Islet of Langerhans (tissue), 1 donor: Measurements from ENCODE around the gene MRPL46.
A peak's percentile ranks its signal among the peaks of the same experiment; 100 is the strongest.

Experiments used
- FAIRE-seq: peaks from one replicate; lab custom pipeline; 2011; peaks lifted over from hg19 to GRCh38; lab: Jason Lieb, UNC

MRPL46 gene

DNA sequence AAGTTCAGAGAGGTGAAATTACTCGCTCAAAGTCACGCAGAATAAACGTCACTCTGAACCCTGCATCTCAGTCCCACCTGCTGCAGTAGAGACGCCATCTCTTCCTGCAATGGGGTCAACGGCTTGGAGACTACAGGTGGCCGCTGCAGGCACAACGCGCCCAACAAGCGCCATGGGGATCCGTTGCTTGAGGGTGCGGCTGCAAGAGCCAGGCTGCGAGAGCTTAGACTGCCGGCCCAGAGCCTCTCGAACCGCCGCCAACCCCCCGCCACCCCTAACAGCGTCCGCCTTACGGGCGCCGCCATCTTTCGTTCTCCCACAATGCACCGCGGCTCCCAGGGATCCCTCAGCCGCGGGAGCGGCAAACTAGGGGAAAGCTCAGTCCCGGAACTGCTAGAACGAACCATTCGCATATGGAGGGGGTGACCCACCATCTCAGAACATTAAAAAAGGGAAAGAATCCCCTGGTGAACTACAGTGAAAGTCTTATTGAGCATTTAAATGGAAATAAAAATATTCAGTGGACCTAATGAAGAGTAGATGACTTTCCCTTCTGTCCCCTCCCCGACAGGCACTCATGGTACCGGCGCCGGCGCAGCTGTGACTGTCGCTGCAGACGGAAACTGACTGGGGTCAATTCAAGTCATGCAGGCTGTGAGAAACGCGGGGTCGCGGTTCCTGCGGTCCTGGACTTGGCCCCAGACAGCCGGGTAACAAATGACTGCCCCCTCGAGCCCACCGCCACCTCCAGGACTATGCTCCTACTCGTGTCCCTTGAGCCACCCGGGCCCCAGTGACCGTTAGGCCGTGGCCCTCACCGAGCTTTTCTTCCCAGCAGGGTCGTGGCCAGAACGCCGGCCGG, at the start of gene MRPL46, which contains the start of gene MRPS11:
MRPL46 (minus strand) TSS at position 316 of the 862 bp plus-strand sequence; CDS start at position 305, 11 bp downstream.
MRPS11 (plus strand) TSS at position 636 of the 862 bp plus-strand sequence; CDS start at position 646, 10 bp downstream.
- peak; percentile 5 for FAIRE-seq

DNA sequence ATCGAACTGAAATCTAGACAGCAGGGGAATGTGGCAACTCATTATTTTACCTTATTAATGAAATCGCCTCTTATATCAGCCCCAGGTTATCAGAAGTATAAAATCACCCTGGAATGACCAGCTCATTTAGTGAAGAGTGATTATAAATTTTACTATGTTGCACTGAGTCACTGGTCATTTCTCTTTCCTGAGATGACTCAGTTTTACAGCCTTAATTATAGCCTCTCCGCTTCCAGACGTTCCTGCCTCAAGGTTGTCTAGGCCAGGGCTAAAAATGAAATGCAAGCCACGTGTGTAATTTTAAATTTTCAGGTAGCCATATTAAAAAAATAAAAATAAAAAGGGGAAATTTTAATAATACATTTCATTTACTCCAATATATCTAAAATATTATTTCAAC, 46.0 kb upstream of the MRPL46 start:
- no peak for FAIRE-seq

DNA sequence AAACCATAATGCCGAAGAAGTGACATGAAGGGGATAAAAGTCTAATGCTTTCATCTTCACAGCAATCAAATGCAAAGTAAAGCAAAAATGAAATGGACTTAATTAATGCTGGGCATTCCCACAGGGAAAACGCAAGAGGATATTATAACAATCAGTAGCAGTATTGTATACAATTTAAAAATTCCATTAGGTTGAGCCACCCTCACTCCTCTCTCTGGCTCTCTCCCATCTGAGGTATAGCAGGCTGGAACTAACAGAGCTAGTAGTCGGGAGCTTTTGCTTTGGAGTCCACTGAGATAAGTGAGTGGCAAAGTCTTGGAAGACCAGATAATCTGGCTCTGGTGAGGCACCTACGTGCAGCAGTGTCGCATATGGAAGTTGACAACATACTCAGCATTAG, 45.4 kb upstream of the MRPL46 start:
- FAIRE-seq: no peak

GRCh38 chr15:88512078-88512477, 44.9 kb upstream of the MRPL46 start:
- no peak for FAIRE-seq

DNA sequence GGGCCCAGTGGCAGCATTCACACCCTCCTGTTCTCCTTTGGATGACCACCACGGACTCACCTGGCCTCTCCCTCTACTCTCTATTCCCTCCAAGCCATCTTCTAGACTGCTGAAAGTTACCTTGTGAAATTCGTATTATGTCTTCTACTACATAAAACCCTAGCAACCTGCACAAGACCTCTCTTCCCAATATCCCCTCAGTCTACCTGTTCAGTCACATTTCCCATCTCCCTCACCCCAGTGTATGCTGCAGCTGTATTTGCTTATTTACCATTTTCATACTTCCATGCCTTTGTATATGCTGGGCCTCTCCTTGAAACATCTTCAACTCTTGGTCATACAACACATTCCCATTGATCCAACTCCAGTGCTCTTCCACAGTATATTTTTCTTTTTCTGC, 44.0 kb upstream of the MRPL46 start:
- FAIRE-seq: no peak

DNA sequence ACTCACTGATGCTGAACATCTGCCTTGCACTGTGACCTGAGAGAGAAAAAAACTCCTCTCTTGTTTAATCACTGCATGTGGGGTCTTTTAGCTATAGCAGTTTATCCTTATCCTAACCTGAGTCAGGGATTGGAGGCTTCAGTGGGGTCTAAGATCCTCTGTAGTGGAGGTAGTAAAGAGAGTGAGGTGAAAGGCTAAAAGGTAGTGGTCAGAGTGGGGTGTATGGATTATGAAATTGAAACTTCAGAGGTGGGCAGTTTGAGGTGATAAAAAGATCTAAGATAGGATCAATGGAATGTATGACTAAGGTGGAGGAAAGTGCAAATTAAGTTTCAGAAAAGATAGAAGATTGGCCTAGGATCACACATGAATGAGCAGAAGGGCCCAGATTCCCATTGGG, 42.8 kb upstream of the MRPL46 start:
- FAIRE-seq: no peak

DNA sequence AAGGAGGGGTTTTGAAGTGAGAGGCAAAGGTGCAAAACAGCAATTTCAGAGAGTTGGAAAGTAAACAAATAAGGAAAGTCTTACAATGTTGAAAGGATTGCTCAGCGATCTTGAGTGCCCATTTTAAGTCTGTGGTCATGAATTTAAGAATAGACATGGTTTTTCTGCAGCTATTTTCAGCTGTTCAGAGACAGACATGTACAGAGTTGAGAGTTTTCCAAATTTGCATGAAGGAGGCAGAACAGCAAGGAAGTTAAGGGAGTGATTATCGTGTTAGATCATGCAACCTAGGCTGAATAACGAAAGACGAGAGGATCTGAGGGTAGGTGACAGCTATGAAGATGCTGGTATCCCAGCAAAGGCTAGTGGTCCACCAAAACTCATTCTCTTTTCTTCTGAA, 42.1 kb upstream of the MRPL46 start:
- no peak for FAIRE-seq

DNA sequence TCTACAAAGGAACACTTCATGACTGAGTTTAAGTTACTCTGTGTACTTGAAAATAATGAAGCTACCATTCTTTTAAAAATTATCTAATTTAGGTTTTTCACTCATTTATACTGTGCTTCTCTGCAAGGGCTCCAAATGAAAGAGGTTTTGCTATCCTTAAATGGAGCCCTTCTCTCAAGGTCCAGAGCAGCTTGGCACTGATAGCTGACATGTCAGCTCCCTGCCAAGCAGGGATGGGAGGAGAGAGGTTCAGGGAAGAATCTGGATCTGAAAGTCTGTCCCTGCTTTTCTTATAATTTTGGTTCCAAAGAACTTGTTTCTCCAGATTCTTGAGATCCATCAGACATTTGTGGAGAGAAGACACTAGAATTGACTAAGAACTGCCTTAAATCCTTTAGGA, 39.4 kb upstream of the MRPL46 start:
- no peak for FAIRE-seq

- FAIRE-seq: no peak
Measured at GRCh38 chr15:88505721-88506120, 38.5 kb upstream of the MRPL46 start.

DNA sequence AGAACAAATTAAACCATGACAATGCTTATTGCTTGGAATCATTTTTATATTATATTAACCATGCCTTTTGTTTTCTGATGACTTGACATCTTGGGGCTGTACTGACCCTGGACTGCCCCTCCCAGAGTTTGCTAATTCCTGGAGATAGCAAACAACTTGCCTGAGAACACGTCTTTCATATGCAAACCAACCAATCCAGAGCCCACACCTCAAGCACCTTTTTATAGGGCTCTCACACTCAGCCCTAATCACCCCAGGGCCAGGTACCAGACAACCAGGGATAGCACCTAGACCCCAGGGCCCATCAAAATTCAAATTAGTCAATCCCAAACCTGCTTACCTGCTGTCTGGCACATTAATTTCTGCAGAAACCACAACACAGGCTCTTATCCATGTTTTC, 37.3 kb upstream of the MRPL46 start:
- no peak for FAIRE-seq

DNA sequence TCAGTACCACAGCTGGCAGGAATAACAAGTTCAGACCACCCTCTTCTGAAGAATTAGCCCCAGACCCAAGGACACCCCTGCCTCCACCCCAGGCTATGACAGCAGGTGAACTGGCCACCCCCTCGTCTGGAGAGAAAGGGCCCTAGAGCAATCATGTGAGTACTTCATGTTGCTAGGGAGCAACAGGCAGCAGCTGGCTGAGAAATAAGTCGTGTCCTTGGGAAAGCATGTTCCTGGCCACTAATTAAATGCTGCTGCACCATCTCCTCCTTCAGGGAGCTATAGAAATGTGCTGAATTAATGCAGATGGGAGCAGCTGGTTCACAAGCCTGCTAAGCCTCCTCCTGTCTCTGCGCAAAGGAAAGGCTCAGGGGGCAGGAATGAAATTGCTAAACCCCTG, 31.8 kb upstream of the MRPL46 start:
- FAIRE-seq: no peak

DNA sequence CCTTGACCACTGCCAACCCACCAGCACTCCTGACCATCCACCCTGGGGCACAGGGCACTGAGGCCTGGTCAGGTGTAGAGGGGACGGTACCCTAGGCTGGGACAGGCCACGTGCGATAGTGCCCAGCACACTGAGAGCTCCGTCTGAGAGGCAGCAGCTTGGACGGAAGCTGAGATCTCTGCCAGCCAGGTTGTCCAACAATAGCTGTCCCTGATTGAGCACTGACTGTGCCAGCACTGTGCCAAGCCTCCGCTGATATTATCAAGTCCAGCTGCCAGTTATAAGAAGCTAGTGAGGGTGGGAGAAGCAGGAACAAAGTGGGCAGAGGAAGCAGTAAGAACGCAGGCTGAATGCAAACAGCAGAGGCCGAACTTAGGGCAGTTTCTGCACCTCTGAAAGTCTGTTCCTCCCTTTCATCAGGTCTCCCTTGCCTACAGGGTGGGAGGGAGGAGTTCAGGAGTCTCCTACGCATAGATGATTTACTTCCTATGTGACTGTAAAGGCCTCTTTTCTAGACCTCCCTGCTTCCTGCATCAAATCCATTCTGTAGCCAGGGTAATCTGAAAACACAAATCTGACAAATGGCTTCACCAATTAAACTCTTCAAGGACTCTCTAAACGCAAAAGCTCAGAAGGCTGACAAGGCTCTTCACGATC, 30.0 kb upstream of the MRPL46 start:
- FAIRE-seq: no peak

DNA sequence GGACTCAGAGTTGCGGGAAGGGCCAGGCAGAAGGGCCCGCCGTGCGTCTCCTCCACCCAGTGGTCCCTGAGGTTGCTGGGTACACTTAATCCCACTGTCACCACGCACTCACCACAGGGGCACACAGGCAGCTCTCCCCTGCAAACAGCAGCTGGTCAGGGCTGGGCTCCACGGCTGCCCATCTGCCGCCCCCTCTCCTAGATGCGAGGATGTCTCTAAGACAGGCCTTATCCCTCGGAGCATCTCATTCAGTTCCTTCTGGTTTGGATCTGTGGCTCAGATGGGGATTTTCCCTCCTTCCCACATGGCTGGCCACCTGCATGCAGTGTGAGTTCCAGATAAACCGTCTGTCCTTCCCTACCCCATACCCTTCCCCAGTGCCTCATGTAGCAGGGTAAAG, 26.7 kb upstream of the MRPL46 start:
- no peak for FAIRE-seq

DNA sequence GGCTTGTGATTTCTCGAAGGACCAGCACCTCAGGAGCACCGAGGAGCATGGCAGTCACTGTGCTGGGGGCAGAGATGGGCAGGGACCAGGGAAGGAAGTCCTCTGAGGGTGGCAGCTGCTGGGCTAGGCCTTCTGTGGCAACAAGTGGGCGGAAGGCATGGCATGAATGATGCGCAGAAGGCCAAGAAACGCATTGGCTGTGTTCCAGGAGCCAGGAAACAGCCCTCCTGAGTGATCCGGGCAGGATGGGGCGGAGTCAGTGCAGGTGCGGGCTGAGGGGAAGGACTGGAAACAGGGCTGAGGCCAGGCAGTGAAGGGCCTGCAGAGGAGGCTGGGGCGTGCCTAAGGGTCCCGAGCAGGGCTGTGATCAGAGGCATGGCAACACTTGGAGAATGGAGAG, 24.0 kb upstream of the MRPL46 start:
- no peak for FAIRE-seq

DNA sequence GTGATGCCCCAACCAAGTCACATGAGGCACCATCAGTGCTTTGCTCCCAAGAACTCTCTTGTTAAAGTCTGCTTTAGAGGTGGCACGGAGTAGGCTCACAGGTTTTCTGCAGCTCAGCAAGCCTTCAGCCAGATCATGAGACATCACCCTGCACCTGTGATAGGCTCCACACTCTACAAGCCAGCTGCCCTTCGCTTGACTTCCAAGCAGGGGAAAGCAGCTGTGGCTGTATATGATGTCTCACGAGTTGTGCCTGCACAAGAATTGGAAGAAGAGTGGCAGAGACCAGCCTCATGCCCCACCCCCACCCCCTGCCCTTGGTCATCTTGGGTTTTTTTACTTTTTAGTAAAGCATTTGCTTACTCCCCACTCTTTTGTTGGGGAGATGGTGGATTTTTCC, 22.8 kb upstream of the MRPL46 start:
- no peak for FAIRE-seq

DNA sequence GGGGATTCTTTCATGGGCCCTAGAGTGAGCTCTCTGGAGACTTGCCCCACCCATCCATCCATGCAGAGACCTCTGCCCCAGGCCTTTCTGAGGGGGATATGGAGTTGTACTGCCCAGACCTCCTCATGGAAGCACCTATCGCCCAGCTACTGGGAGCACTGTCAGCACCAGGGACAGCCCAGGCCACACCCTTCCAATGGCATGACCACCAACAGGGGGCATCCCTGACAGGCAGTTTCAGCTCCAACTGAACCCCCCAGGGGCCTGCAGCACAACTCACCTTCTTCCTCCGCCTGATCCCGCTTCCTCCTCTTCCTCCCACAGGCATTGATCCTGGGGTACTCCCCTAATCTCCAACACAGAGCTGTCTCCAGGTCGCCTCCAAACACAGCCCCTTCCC, 22.1 kb upstream of the MRPL46 start:
- no peak for FAIRE-seq

DNA sequence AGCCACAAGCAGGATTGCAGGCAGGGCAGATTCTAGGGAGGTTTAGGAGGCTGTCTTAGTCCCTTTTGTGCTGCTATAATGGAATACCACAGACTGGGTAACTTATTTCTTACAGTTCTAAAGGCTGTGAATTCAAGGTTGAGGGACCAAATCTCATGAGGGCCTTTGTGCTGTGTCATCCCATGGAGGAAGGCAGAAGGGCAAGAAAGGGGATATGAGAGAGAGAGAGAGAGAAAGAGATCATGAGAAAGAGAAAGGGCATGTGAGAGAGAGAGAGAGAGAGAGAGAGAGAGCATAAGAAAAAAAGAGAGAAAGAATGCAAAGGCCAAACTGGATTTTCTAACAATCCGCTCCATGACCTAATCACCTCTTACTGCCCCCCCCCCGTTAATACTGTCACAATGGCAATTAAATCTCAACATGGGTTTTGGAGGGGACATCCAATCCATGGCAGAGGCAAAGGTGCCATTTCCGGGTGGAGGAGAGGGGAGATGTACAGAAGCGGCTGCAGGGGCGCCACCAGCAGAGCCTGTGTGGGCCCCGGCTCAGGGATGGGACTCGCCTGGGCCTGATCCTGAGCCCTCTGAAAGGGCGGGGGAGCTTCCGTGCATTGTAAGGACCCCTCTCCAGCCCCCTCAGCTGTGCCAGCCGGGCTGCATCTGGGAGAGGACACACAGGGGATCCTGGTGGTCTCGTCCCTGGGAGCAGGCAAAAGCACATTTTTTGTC, 20.8 kb upstream of the MRPL46 start:
- no peak for FAIRE-seq

GRCh38 chr15:88487178-88487795, 20.1 kb upstream of the MRPL46 start:
- no peak for FAIRE-seq

GRCh38 chr15:88484682-88485331, 17.6 kb upstream of the MRPL46 start:
- FAIRE-seq: no peak

DNA sequence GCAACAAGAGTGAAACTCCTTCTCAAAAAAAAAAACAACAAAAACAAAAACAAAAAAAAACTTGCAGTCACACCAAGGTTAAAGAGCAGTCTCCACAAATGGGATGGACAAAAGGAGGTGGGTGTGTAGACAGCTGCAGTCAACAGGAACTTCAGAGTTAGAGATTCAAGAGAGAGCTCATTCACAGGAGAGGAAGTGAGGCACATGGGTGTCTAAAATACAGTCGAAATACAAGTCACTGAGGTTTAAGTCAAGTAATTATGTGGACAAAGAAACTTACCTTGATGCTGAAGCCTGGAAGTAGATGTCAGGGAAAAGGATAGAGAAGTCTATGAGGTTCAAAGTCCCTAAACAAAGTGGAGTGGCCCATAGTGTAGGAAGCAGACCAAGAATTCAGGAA, 15.1 kb upstream of the MRPL46 start:
- FAIRE-seq: no peak

GRCh38 chr15:88480981-88481380, 13.8 kb upstream of the MRPL46 start:
- FAIRE-seq: no peak

DNA sequence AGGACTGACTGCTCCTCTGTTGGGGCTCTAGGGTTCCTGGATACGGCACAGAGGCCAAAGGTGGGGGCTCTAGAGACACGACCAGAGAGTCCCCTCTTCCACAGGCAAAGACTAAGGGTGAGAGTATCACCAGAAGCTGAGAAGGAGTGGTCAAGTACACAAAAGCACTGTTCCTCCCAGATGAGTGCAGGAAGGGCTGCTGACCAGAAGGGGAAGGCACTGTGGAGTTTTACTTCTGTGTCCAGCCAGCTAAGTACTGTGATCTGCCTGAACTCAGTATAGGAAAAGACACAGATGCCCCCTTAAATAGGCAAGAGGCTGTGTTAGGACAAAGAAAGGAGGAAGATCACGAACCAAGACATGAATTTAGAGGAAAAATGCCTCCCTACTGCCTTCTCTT, 12.0 kb upstream of the MRPL46 start:
- no peak for FAIRE-seq
